ENCODE measurements around the gene OLFML1. TPM values are rescaled to one million over a fixed set of nuclear protein-coding genes. Genes with fewer than 3 reads are reported as not detected.

OLFML1 gene
- polyA plus RNA-seq, 1 donor from 2014 or later, result not detected

DNA sequence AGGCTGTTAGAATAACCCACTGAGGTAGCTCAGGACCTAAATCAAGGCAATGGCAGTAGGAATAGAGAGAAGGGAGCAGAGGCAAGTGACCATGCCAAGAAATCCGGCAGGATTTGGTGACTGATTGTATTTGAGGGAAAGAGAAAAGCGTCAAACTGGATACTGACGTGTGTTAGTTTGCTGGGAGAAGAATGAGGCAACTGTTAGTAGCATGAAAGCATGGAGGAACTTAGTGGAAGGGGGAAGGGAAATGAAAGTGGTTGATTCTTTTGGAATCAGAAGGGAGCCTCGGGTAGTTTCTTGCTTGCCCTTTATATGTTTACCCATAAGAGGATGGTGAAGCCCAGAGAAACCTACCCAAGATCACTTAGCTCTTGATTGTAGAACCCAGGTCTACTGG is 36.8 kb downstream of the OLFML1 start:
- Histone ChIP-seq H3K9me2 (ENCODE audit: insufficient read depth, low read length) (no peaks in the 10 kb centered on the region), H3K4me2 (ENCODE audit: low read length) (no peak overlapping the region), H3K27ac (ENCODE audit: low read length) (no peak overlapping the region), H2AFZ (ENCODE audit: low read depth, low read length) (no peak overlapping the region), H3K79me2 (replicated peaks; ENCODE audit: insufficient read depth, low read length) (no peaks in the 10 kb centered on the region), H3F3A (ENCODE audit: insufficient read depth, low read length, poor library complexity, severe bottlenecking) (no peaks in the 10 kb centered on the region), H4K20me1 (ENCODE audit: insufficient read depth) (no peaks in the 10 kb centered on the region), H3K36me3 (ENCODE audit: insufficient read depth, low read length) (no peaks in the 10 kb centered on the region), H3K27me3 (ENCODE audit: insufficient read depth, low read depth, low read length) (no peaks in the 10 kb centered on the region), H3K9ac (ENCODE audit: low read length) (no peak overlapping the region), H3K9me3 (ENCODE audit: low read length) (no peaks in the 10 kb centered on the region), H3K4me3 (ENCODE audit: low read length) (no peak overlapping the region)
- TF ChIP-seq POLR2AphosphoS5 (IDR thresholded peaks at IDR 0.05) (no peak), SMC3 (conservative IDR thresholded peaks at IDR 0.05; ENCODE audit: poor library complexity) (no peak), RAD21 (conservative IDR thresholded peaks at IDR 0.05) (no peak), EZH2 (IDR thresholded peaks at IDR 0.05; ENCODE audit: borderline replicate concordance, insufficient read depth, low read length, poor library complexity, severe bottlenecking) (no peak), EP300 (conservative IDR thresholded peaks at IDR 0.05; ENCODE audit: poor library complexity, severe bottlenecking) (no peak), MXI1 (conservative IDR thresholded peaks at IDR 0.05; ENCODE audit: poor library complexity, severe bottlenecking) (no peak), TAF1 (IDR thresholded peaks at IDR 0.05; ENCODE audit: low read depth) (no peak)
- TF ChIP-seq, protein P1, sequence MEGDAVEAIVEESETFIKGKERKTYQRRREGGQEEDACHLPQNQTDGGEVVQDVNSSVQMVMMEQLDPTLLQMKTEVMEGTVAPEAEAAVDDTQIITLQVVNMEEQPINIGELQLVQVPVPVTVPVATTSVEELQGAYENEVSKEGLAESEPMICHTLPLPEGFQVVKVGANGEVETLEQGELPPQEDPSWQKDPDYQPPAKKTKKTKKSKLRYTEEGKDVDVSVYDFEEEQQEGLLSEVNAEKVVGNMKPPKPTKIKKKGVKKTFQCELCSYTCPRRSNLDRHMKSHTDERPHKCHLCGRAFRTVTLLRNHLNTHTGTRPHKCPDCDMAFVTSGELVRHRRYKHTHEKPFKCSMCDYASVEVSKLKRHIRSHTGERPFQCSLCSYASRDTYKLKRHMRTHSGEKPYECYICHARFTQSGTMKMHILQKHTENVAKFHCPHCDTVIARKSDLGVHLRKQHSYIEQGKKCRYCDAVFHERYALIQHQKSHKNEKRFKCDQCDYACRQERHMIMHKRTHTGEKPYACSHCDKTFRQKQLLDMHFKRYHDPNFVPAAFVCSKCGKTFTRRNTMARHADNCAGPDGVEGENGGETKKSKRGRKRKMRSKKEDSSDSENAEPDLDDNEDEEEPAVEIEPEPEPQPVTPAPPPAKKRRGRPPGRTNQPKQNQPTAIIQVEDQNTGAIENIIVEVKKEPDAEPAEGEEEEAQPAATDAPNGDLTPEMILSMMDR (IDR thresholded peaks at IDR 0.05; ENCODE audit: poor library complexity, severe bottlenecking), result no peak
- TF ChIP-seq, protein P2, sequence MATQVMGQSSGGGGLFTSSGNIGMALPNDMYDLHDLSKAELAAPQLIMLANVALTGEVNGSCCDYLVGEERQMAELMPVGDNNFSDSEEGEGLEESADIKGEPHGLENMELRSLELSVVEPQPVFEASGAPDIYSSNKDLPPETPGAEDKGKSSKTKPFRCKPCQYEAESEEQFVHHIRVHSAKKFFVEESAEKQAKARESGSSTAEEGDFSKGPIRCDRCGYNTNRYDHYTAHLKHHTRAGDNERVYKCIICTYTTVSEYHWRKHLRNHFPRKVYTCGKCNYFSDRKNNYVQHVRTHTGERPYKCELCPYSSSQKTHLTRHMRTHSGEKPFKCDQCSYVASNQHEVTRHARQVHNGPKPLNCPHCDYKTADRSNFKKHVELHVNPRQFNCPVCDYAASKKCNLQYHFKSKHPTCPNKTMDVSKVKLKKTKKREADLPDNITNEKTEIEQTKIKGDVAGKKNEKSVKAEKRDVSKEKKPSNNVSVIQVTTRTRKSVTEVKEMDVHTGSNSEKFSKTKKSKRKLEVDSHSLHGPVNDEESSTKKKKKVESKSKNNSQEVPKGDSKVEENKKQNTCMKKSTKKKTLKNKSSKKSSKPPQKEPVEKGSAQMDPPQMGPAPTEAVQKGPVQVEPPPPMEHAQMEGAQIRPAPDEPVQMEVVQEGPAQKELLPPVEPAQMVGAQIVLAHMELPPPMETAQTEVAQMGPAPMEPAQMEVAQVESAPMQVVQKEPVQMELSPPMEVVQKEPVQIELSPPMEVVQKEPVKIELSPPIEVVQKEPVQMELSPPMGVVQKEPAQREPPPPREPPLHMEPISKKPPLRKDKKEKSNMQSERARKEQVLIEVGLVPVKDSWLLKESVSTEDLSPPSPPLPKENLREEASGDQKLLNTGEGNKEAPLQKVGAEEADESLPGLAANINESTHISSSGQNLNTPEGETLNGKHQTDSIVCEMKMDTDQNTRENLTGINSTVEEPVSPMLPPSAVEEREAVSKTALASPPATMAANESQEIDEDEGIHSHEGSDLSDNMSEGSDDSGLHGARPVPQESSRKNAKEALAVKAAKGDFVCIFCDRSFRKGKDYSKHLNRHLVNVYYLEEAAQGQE (IDR thresholded peaks at IDR 0.05; ENCODE audit: borderline replicate concordance), result no peak

GRCh38 chr11:7522546-7522945 is 37.2 kb downstream of the OLFML1 start:
- Histone ChIP-seq H2AFZ (ENCODE audit: low read depth, low read length) (no peak overlapping the region), H3K27ac (ENCODE audit: low read length) (no peak overlapping the region), H3K79me2 (replicated peaks; ENCODE audit: insufficient read depth, low read length) (no peaks in the 10 kb centered on the region), H3K36me3 (ENCODE audit: insufficient read depth, low read length) (no peaks in the 10 kb centered on the region), H3F3A (ENCODE audit: insufficient read depth, low read length, poor library complexity, severe bottlenecking) (no peaks in the 10 kb centered on the region), H3K9ac (ENCODE audit: low read length) (no peak overlapping the region), H3K9me3 (ENCODE audit: low read length) (no peaks in the 10 kb centered on the region), H3K4me2 (ENCODE audit: low read length) (no peak overlapping the region), H3K27me3 (ENCODE audit: insufficient read depth, low read depth, low read length) (no peaks in the 10 kb centered on the region), H4K20me1 (ENCODE audit: insufficient read depth) (no peaks in the 10 kb centered on the region), H3K4me3 (ENCODE audit: low read length) (no peak overlapping the region), H3K9me2 (ENCODE audit: insufficient read depth, low read length) (no peaks in the 10 kb centered on the region)
- TF ChIP-seq SMC3 (conservative IDR thresholded peaks at IDR 0.05; ENCODE audit: poor library complexity) (no peak), EP300 (conservative IDR thresholded peaks at IDR 0.05; ENCODE audit: poor library complexity, severe bottlenecking) (no peak), MXI1 (conservative IDR thresholded peaks at IDR 0.05; ENCODE audit: poor library complexity, severe bottlenecking) (no peak), EZH2 (IDR thresholded peaks at IDR 0.05; ENCODE audit: borderline replicate concordance, insufficient read depth, low read length, poor library complexity, severe bottlenecking) (no peak), TAF1 (IDR thresholded peaks at IDR 0.05; ENCODE audit: low read depth) (no peak), POLR2AphosphoS5 (IDR thresholded peaks at IDR 0.05) (no peak), RAD21 (conservative IDR thresholded peaks at IDR 0.05) (no peak)
- TF ChIP-seq, protein P2 (IDR thresholded peaks at IDR 0.05; ENCODE audit: borderline replicate concordance), result no peak
- TF ChIP-seq, protein P1 (IDR thresholded peaks at IDR 0.05; ENCODE audit: poor library complexity, severe bottlenecking), result no peak

All from neural cell (in vitro differentiated cells).